ENCODE results near the gene RELT.

- TF ChIP-seq CTCF (IDR thresholded peaks at IDR 0.05; ENCODE audit: insufficient read depth, low read length, poor library complexity, severe bottlenecking) = no peak
- no peak for TF ChIP-seq EZH2phosphoT487 (conservative IDR thresholded peaks at IDR 0.05; ENCODE audit: low read length)
These were observed 19.0 kb upstream of the RELT start for GRCh38 chr11:73356979-73357860.
